Panc1 (cell line): Measurements from ENCODE around the gene GTF2A2. TPM values are rescaled to one million over a fixed set of nuclear protein-coding genes. Genes with fewer than 3 reads are reported as not detected.
A peak's percentile ranks its signal among the peaks of the same experiment; 100 is the strongest.

ENCODE experiments used
- ATAC-seq: fragments of 200-7000 bp; cut with Tn5 transposase; 2 replicates; pipeline ENCODE4 v1.9.1; 2020; ENCODE audit warnings: mild to moderate bottlenecking, moderate library complexity
- BruUV-seq: library from RNA; stranded (reverse); fragments of 400-500 nt; replicated peaks from 2 replicates; lab custom pipeline; 2021; lab: Mats Ljungman, UMichigan
- CTCF ChIA-PET: fragments of 300-600 bp; sonication (Branson Sonifier 250); formaldehyde crosslinking; loops from one replicate; lab custom pipeline; 2022; ENCODE audit warnings: antibody characterized with exemption; lab: Charles Lee
- POLR2A ChIA-PET: fragments of 300-600 bp; sonication (Branson Sonifier 250); formaldehyde crosslinking; loops from one replicate; lab custom pipeline; 2022; ENCODE audit warnings: antibody characterized with exemption; lab: Charles Lee
- DNase-seq: peaks from one replicate; pipeline ENCODE4 v3.0.0-alpha.2; 2010; ENCODE audit warnings: low read depth, low spot score
- H3K27ac ChIP-seq: 2 replicates; pipeline ENCODE4 v1.5.1; 2011; ENCODE audit warnings: mild to moderate bottlenecking, low read length, inconsistent platforms
- H3K27me3 ChIP-seq: fragments of 200-500 bp; sonication (Bioruptor generic); 2 replicates; pipeline ENCODE4 v1.6.0; 2014; ENCODE audit warnings: low read length, inconsistent platforms; ENCODE audit not compliant: control insufficient read depth, insufficient read depth
- H3K36me3 ChIP-seq: fragments of 200-500 bp; sonication (Bioruptor generic); 2 replicates; pipeline ENCODE4 v1.5.1; 2014; ENCODE audit warnings: inconsistent platforms, mild to moderate bottlenecking, low read length, moderate library complexity; ENCODE audit not compliant: control insufficient read depth, insufficient read depth
- H3K4me1 ChIP-seq: 2 replicates; pipeline ENCODE4 v1.5.1; 2011; ENCODE audit warnings: inconsistent platforms, mild to moderate bottlenecking, low read length, moderate library complexity; ENCODE audit not compliant: control insufficient read depth, insufficient read depth
- H3K4me3 ChIP-seq, 2 experiments: 2 replicates each; pipeline ENCODE4 v1.5.1; 2011 to 2012; ENCODE audit warnings: low read depth in 2 of 2, low read length in 2 of 2, mild to moderate bottlenecking in 2 of 2, inconsistent platforms in 1 of 2, moderate library complexity in 1 of 2
- H3K9me3 ChIP-seq: fragments of 200-500 bp; sonication (Bioruptor generic); 2 replicates; pipeline ENCODE4 v1.5.1; 2014; ENCODE audit warnings: low read depth, mild to moderate bottlenecking, inconsistent platforms, low read length, moderate library complexity; ENCODE audit not compliant: control insufficient read depth, insufficient read depth
- CTCF ChIP-seq: fragments of 450-650 bp; IDR thresholded peaks from 2 replicates; pipeline ENCODE4 v1.5.1; 2017; ENCODE audit warnings: mild to moderate bottlenecking
- POLR2AphosphoS5 ChIP-seq: IDR thresholded peaks from 2 replicates; pipeline ENCODE4 v1.6.1; 2012; ENCODE audit warnings: mild to moderate bottlenecking, low read depth, low read length, moderate library complexity
- REST ChIP-seq, 2 experiments: IDR thresholded peaks; 2 replicates each; pipeline ENCODE4 v1.6.1; 2011 to 2012; ENCODE audit warnings: low read depth in 2 of 2, control low read depth in 1 of 2, low read length in 1 of 2, mild to moderate bottlenecking in 1 of 2, moderate library complexity in 1 of 2; ENCODE audit not compliant: insufficient read depth in 1 of 2
- SIN3A ChIP-seq: IDR thresholded peaks from 2 replicates; pipeline ENCODE4 v1.6.1; 2012; ENCODE audit warnings: low read depth, mild to moderate bottlenecking, low read length, moderate library complexity, borderline replicate concordance; ENCODE audit not compliant: insufficient read depth
- TCF7L2 ChIP-seq: IDR thresholded peaks from 2 replicates; pipeline ENCODE4 v1.6.1; 2011; ENCODE audit warnings: mild to moderate bottlenecking, low read depth, low read length, inconsistent platforms
- in situ Hi-C: cut with HindIII; loops from 2 replicates; pipeline ENCODE4 v1.10.0; 2016; ENCODE audit warnings: low sequenced_read_pairs, low pct_unique_long_range_greater_than_20kb
- intact Hi-C: fragments of 100-400 bp; cut with micrococcal nuclease; formaldehyde crosslinking; loops from one replicate; pipeline ENCODE4 v1.10.0; 2022; ENCODE audit not compliant: unreplicated experiment
- total RNA-seq: library from RNA; stranded (reverse); gene quantifications from one replicate; pipeline ENCODE4 v1.2.1, GENCODE V29; 2021; ENCODE audit not compliant: unreplicated experiment

GTF2A2 gene
- total RNA-seq, 1 experiment from 2014 or later, result 234 TPM

- Histone ChIP-seq H3K27me3 (no peaks in the 10 kb centered on the region), H3K4me3 (no peak overlapping the region), H3K4me1 (peaks cover 4% of the 10 kb centered on the region; the same call in 1 of the 2 replicates), H3K9me3 (no peaks in the 10 kb centered on the region), H3K27ac (no peak overlapping the region), H3K36me3 (peaks cover 23% of the 10 kb centered on the region)
- intact Hi-C loops (no loop called here), in situ Hi-C loops (no loop called here)
- BruUV-seq, result no TSS peak
- ChIA-PET POLR2A (no interaction called here), CTCF (no interaction called here)
- ATAC-seq (no peak), DNase-seq (no peak)
- TF ChIP-seq SIN3A, result no peak
- TF ChIP-seq TCF7L2, result no peak
- no peak for TF ChIP-seq CTCF
These were observed 4.9 kb upstream of the GTF2A2 start for GRCh38 chr15:59662260-59662659.

- Histone ChIP-seq H3K9me3 (no peaks in the 10 kb centered on the region), H3K27me3 (no peaks in the 10 kb centered on the region), H3K36me3 (peaks cover 23% of the 10 kb centered on the region), H3K4me1 (peaks cover 10% of the 10 kb centered on the region; the same call in 1 of the 2 replicates), H3K27ac (no peak overlapping the region), H3K4me3 (no peak overlapping the region)
- in situ Hi-C loops (no loop called here), intact Hi-C loops (no loop called here)
- no TSS peak for BruUV-seq
- CTCF ChIA-PET, result no interaction called here
- 0 out of 2 replicates have a peak, but pooled peaks have one; percentile 22 for TF ChIP-seq POLR2AphosphoS5
- no peak for TF ChIP-seq CTCF
- no peak for TF ChIP-seq REST (IDR thresholded peaks at IDR 0.05; ENCODE audit: insufficient read depth in 1 of 2, low read depth in 2 of 2, low read length in 1 of 2)
- no peak for ATAC-seq
- no peak for DNase-seq
- POLR2A ChIA-PET, result no interaction called here
These were observed 2.1 kb upstream of the GTF2A2 start for GRCh38 chr15:59659366-59659765.
